IMR-90 (cell line): ENCODE data around the gene ZKSCAN5.

Experiments used
- BHLHE40 ChIP-seq: fragments of 150-350 bp; IDR thresholded peaks from 2 replicates; pipeline ENCODE4 v1.6.1; 2016; ENCODE audit warnings: mild to moderate bottlenecking, low read depth, low read length
- CEBPB ChIP-seq: IDR thresholded peaks from 2 replicates; pipeline ENCODE4 v1.6.1; 2012; ENCODE audit warnings: low read depth, low read length, improper control_type of control experiment
- CHD1 ChIP-seq: IDR thresholded peaks from 2 replicates; pipeline ENCODE4 v1.6.1; 2012; ENCODE audit warnings: low read depth, low read length, improper control_type of control experiment
- CTCF ChIP-seq: conservative IDR thresholded peaks from 2 replicates; pipeline ENCODE4 v1.5.1; 2012; ENCODE audit warnings: mild to moderate bottlenecking, low read depth, low read length, improper control_type of control experiment
- FOS ChIP-seq: fragments of 150-350 bp; IDR thresholded peaks from 2 replicates; pipeline ENCODE4 v1.6.1; 2016; ENCODE audit warnings: low read depth, low read length
- MAFK ChIP-seq: IDR thresholded peaks from 2 replicates; pipeline ENCODE4 v1.6.1; 2012; ENCODE audit warnings: low read depth, low read length, improper control_type of control experiment
- MXI1 ChIP-seq: IDR thresholded peaks from 2 replicates; pipeline ENCODE4 v1.6.1; 2012; ENCODE audit warnings: low read depth, mild to moderate bottlenecking, low read length, moderate library complexity, borderline replicate concordance
- NFE2L2 ChIP-seq: fragments of 150-350 bp; IDR thresholded peaks from 2 replicates; pipeline ENCODE4 v1.6.1; 2016; ENCODE audit warnings: low read depth, mild to moderate bottlenecking, low read length
- POLR2A ChIP-seq: IDR thresholded peaks from 2 replicates; pipeline ENCODE4 v1.6.1; 2012; ENCODE audit warnings: mild to moderate bottlenecking, low read depth, low read length
- RAD21 ChIP-seq: IDR thresholded peaks from 2 replicates; pipeline ENCODE4 v1.6.1; 2012; ENCODE audit warnings: low read length, improper control_type of control experiment
- RCOR1 ChIP-seq: IDR thresholded peaks from 2 replicates; pipeline ENCODE4 v1.6.1; 2012; ENCODE audit warnings: mild to moderate bottlenecking, low read length, improper control_type of control experiment; ENCODE audit not compliant: insufficient replicate concordance
- RFX5 ChIP-seq: IDR thresholded peaks from 2 replicates; pipeline ENCODE4 v1.8.0; 2012; ENCODE audit warnings: low read depth, mild to moderate bottlenecking, low read length, moderate library complexity
- SMC3 ChIP-seq: fragments of 150-350 bp; IDR thresholded peaks from 2 replicates; pipeline ENCODE4 v1.6.1; 2016; ENCODE audit warnings: low read depth, mild to moderate bottlenecking, antibody characterized with exemption, low read length, moderate library complexity
- USF2 ChIP-seq: fragments of 150-350 bp; IDR thresholded peaks from 2 replicates; pipeline ENCODE4 v1.6.1; 2017; ENCODE audit warnings: mild to moderate bottlenecking, antibody characterized with exemption, low read length, low read depth

- TF ChIP-seq CEBPB, result no peak
- no peak for TF ChIP-seq POLR2A
- TF ChIP-seq CTCF, result no peak
- TF ChIP-seq SMC3, result no peak
- TF ChIP-seq RFX5, result no peak
- no peak for TF ChIP-seq MAFK
- TF ChIP-seq CHD1, result no peak
- TF ChIP-seq MXI1, result no peak
- no peak for TF ChIP-seq NFE2L2
- TF ChIP-seq RCOR1, result no peak
- no peak for TF ChIP-seq BHLHE40
- TF ChIP-seq RAD21, result no peak
- TF ChIP-seq USF2, result no peak
- TF ChIP-seq FOS, result no peak
These were observed 13.6 kb upstream of the ZKSCAN5 start for GRCh38 chr7:99490878-99491277.
